ENCODE results near the gene EIF2B5.
A peak's percentile ranks its signal among the peaks of the same experiment; 100 is the strongest.

DNA sequence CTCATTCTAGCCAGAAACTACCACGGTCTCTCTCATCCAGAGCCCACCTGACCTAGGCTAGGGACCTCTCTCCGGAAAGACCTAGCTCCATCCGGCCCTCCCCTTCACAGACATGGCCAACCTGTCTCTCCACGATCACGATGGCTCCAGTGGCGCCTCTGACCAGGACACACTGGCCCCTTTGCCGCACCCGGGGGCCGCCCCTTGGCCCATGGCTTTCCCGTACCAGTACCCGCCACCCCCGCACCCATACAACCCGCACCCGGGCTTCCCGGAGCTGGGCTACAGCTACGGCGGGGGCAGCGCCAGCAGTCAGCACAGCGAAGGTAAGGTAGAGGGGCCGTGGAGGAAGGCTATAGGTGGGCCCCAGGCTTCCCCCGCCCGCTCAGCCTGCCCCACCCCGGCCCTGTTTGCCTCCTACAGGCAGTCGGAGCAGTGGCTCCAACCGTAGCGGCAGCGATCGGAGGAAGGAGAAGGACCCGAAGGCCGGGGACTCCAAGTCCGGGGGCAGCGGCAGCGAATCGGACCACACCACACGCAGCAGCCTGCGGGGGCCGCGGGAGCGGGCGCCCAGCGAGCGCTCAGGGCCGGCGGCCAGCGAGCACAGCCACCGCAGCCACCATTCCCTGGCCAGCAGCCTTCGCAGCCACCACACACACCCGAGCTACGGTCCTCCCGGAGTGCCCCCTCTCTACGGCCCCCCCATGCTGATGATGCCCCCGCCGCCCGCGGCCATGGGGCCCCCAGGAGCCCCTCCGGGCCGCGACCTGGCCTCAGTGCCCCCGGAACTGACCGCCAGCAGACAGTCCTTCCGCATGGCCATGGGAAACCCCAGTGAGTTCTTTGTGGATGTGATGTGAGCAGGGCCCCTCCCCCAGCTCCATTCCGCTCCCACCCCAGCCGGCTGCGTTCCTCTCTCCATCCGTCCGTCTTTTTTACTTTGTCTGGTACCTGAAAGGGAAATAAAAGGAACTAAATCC, 35.0 kb downstream of the EIF2B5 start:
- TF ChIP-seq SIRT6 (IDR thresholded peaks at IDR 0.05; ENCODE audit: low read depth, low read length) (no peak), NR2C2 (CRISPR knock-in tag; IDR thresholded peaks at IDR 0.05) (no peak), NR2C2 (tag; IDR thresholded peaks at IDR 0.05) (no peak), ZNF124 (CRISPR knock-in tag; IDR thresholded peaks at IDR 0.05) (no peak), FOSL1 (tag; conservative IDR thresholded peaks at IDR 0.05) (no peak), POLR2G (IDR thresholded peaks at IDR 0.05; ENCODE audit: low read depth, low read length) (0 out of 2 replicates have a peak, but pooled peaks have one; percentile 33), ZNF217 (CRISPR knock-in tag; IDR thresholded peaks at IDR 0.05) (no peak), EGR1 (conservative IDR thresholded peaks at IDR 0.05) (no peak)
- TF ChIP-seq, protein P1, sequence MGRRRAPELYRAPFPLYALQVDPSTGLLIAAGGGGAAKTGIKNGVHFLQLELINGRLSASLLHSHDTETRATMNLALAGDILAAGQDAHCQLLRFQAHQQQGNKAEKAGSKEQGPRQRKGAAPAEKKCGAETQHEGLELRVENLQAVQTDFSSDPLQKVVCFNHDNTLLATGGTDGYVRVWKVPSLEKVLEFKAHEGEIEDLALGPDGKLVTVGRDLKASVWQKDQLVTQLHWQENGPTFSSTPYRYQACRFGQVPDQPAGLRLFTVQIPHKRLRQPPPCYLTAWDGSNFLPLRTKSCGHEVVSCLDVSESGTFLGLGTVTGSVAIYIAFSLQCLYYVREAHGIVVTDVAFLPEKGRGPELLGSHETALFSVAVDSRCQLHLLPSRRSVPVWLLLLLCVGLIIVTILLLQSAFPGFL (CRISPR knock-in tag; IDR thresholded peaks at IDR 0.05), result no peak
